Caco-2 (cell line): Measurements from ENCODE around the gene C8A. TPM values are rescaled to one million over a fixed set of nuclear protein-coding genes. Genes with fewer than 3 reads are reported as not detected.

Experiments used
- BruUV-seq: library from RNA; stranded (reverse); fragments of 400-500 nt; replicated peaks from 2 replicates; lab custom pipeline; 2021; lab: Mats Ljungman, UMichigan
- CTCF ChIA-PET: fragments of 300-600 bp; sonication (Branson Sonifier 250); formaldehyde crosslinking; loops from one replicate; lab custom pipeline; 2022; ENCODE audit warnings: antibody characterized with exemption; lab: Charles Lee
- POLR2A ChIA-PET: fragments of 300-600 bp; sonication (Branson Sonifier 250); formaldehyde crosslinking; loops from one replicate; lab custom pipeline; 2022; ENCODE audit warnings: antibody characterized with exemption; lab: Charles Lee
- DNase-seq, 2 experiments: peaks; one replicate each; pipeline versions ENCODE4 v3.0.0 to v3.0.0-alpha.2; 2020 to 2022
- H3K27me3 ChIP-seq: replicated peaks from 2 replicates; pipeline ENCODE4 v1.6.0; 2011; ENCODE audit warnings: low read length; ENCODE audit not compliant: control insufficient read depth, insufficient read depth
- H3K36me3 ChIP-seq: 2 replicates; pipeline ENCODE4 v1.5.1; 2011; ENCODE audit warnings: low read length; ENCODE audit not compliant: control insufficient read depth, insufficient read depth
- H3K4me1 ChIP-seq: fragments of 250-450 bp; sonication (Bioruptor Pico); 2 replicates; pipeline ENCODE4 v1.5.1; 2020; ENCODE audit warnings: mild to moderate bottlenecking
- H3K4me3 ChIP-seq: 2 replicates; pipeline ENCODE4 v1.5.1; 2011; ENCODE audit warnings: low read depth, mild to moderate bottlenecking, control low read depth, low read length
- H3K9me3 ChIP-seq: fragments of 250-450 bp; sonication (Bioruptor Pico); 2 replicates; pipeline ENCODE4 v1.5.1; 2020; ENCODE audit warnings: mild to moderate bottlenecking, moderate library complexity
- H3K27ac Mint-ChIP-seq: one replicate; pipeline ENCODE4 v1.8.0; 2022; ENCODE audit warnings: mixed read lengths; ENCODE audit not compliant: unreplicated experiment
- H3K27me3 Mint-ChIP-seq: one replicate; pipeline ENCODE4 v1.8.0; 2022; ENCODE audit warnings: mixed read lengths; ENCODE audit not compliant: insufficient read depth, unreplicated experiment
- H3K36me3 Mint-ChIP-seq: one replicate; pipeline ENCODE4 v1.8.0; 2022; ENCODE audit warnings: mild to moderate bottlenecking, mixed read lengths; ENCODE audit not compliant: insufficient read depth, unreplicated experiment
- H3K4me1 Mint-ChIP-seq: one replicate; pipeline ENCODE4 v1.8.0; 2022; ENCODE audit warnings: low read depth, mixed read lengths; ENCODE audit not compliant: unreplicated experiment
- H3K4me3 Mint-ChIP-seq: one replicate; pipeline ENCODE4 v1.8.0; 2022; ENCODE audit warnings: mild to moderate bottlenecking, moderate library complexity, mixed read lengths; ENCODE audit not compliant: unreplicated experiment
- H3K9me3 Mint-ChIP-seq: one replicate; pipeline ENCODE4 v1.8.0; 2022; ENCODE audit warnings: mixed read lengths; ENCODE audit not compliant: unreplicated experiment
- CTCF ChIP-seq, 2 experiments: fragments of 200-600 bp in 1 of 2; IDR thresholded peaks; 1 replicate in 1 of 2; 2 replicates in 1 of 2; pipeline versions ENCODE4 v1.5.1 to v1.8.0; 2011 to 2022; ENCODE audit warnings: antibody characterized with exemption in 1 of 2, control low read depth in 1 of 2, inconsistent platforms in 1 of 2, low read depth in 1 of 2, low read length in 1 of 2, mild to moderate bottlenecking in 1 of 2, moderate library complexity in 1 of 2; ENCODE audit not compliant: insufficient read depth in 1 of 2, severe bottlenecking in 1 of 2, unreplicated experiment in 1 of 2
- intact Hi-C: fragments of 100-400 bp; cut with micrococcal nuclease; formaldehyde crosslinking; loops from one replicate; pipeline ENCODE4 v1.10.0; 2022; ENCODE audit not compliant: unreplicated experiment
- total RNA-seq: library from RNA; stranded (reverse); gene quantifications from 2 replicates; pipeline ENCODE4 v1.2.3, GENCODE V29; 2022

C8A gene
- total RNA-seq, 1 experiment from 2014 or later, result not detected

- Mint-ChIP-seq H3K4me3 (no peak overlapping the region), H3K4me1 (no peaks in the 10 kb centered on the region), H3K9me3 (no peaks in the 10 kb centered on the region), H3K36me3 (no peaks in the 10 kb centered on the region), H3K27ac (no peak overlapping the region), H3K27me3 (no peaks in the 10 kb centered on the region)
- Histone ChIP-seq H3K36me3 (no peaks in the 10 kb centered on the region), H3K4me1 (no peaks in the 10 kb centered on the region), H3K9me3 (no peaks in the 10 kb centered on the region), H3K27me3 (no peaks in the 10 kb centered on the region), H3K4me3 (no peak overlapping the region)
- POLR2A ChIA-PET, result no interaction called here
- CTCF ChIA-PET, result no interaction called here
- BruUV-seq, result no TSS peak
- intact Hi-C loops, result no loop called here
- TF ChIP-seq CTCF (IDR thresholded peaks at IDR 0.05; ENCODE audit: insufficient read depth in 1 of 2, low read depth in 1 of 2, low read length in 1 of 2, severe bottlenecking in 1 of 2, unreplicated experiment in 1 of 2), result no peak
- DNase-seq, result no peak
These were observed 12.9 kb downstream of the C8A start for GRCh38 chr1:56867491-56867890.

GRCh38 chr1:56868761-56869160, 14.2 kb downstream of the C8A start:
- TF ChIP-seq CTCF (IDR thresholded peaks at IDR 0.05; ENCODE audit: insufficient read depth in 1 of 2, low read depth in 1 of 2, low read length in 1 of 2, severe bottlenecking in 1 of 2, unreplicated experiment in 1 of 2), result no peak
- no peak overlapping the region for H3K27ac Mint-ChIP-seq
- H3K4me1 Mint-ChIP-seq, result no peaks in the 10 kb centered on the region
- H3K4me1 ChIP-seq, result no peaks in the 10 kb centered on the region
- BruUV-seq, result no TSS peak
- no peak for DNase-seq
- no peak overlapping the region for H3K4me3 ChIP-seq
- H3K9me3 Mint-ChIP-seq, result no peaks in the 10 kb centered on the region
- H3K36me3 Mint-ChIP-seq, result no peaks in the 10 kb centered on the region
- H3K36me3 ChIP-seq, result no peaks in the 10 kb centered on the region
- no peaks in the 10 kb centered on the region for H3K27me3 Mint-ChIP-seq
- H3K27me3 ChIP-seq, result no peaks in the 10 kb centered on the region
- CTCF ChIA-PET, result no interaction called here
- no peak overlapping the region for H3K4me3 Mint-ChIP-seq
- H3K9me3 ChIP-seq, result no peaks in the 10 kb centered on the region
- intact Hi-C loops, result no loop called here
- POLR2A ChIA-PET, result no interaction called here

- no peaks in the 10 kb centered on the region for H3K9me3 Mint-ChIP-seq
- Histone ChIP-seq H3K4me1 (no peaks in the 10 kb centered on the region), H3K27me3 (no peaks in the 10 kb centered on the region), H3K36me3 (no peaks in the 10 kb centered on the region), H3K4me3 (no peak overlapping the region), H3K9me3 (no peaks in the 10 kb centered on the region)
- intact Hi-C loops, result no loop called here
- no peak for TF ChIP-seq CTCF (IDR thresholded peaks at IDR 0.05; ENCODE audit: insufficient read depth in 1 of 2, low read depth in 1 of 2, low read length in 1 of 2, severe bottlenecking in 1 of 2, unreplicated experiment in 1 of 2)
- CTCF ChIA-PET, result no interaction called here
- H3K4me1 Mint-ChIP-seq, result no peaks in the 10 kb centered on the region
- H3K36me3 Mint-ChIP-seq, result no peaks in the 10 kb centered on the region
- no peak overlapping the region for H3K4me3 Mint-ChIP-seq
- H3K27ac Mint-ChIP-seq, result no peak overlapping the region
- no peak for DNase-seq
- POLR2A ChIA-PET, result no interaction called here
- no peaks in the 10 kb centered on the region for H3K27me3 Mint-ChIP-seq
- BruUV-seq, result no TSS peak
These were observed 18.0 kb downstream of the C8A start for GRCh38 chr1:56872597-56872996.
